Transverse colon (tissue), 4 donors: ENCODE measurements around the gene FNIP2. TPM values are rescaled to one million over a fixed set of nuclear protein-coding genes. Genes with fewer than 3 reads are reported as not detected.

Experiments used
- DNase-seq: peaks from one replicate; pipeline ENCODE4 v3.0.0-alpha.2; 2019
- H3K27ac ChIP-seq, 4 donors: fragments of 200-600 bp; sonication (generic); 2 replicates each; pipeline ENCODE4 v1.5.1; 2016 to 2018; ENCODE audit warnings: inconsistent platforms in 4 of 4
- H3K27me3 ChIP-seq: fragments of 200-600 bp; sonication (generic); 2 replicates; pipeline ENCODE4 v1.5.1; 2017; ENCODE audit warnings: inconsistent platforms
- H3K36me3 ChIP-seq, 4 donors: fragments of 200-600 bp; sonication (generic); 2 replicates each; pipeline ENCODE4 v1.5.1; 2017 to 2019; ENCODE audit warnings: inconsistent platforms in 4 of 4
- H3K4me1 ChIP-seq, 4 donors: fragments of 200-600 bp; sonication (generic); 2 replicates each; pipeline ENCODE4 v1.5.1; 2017 to 2020; ENCODE audit warnings: inconsistent platforms in 4 of 4
- H3K4me3 ChIP-seq, 4 donors: fragments of 200-600 bp; sonication (generic); 1 replicate in 1 of 4; 2 replicates in 3 of 4; pipeline versions ENCODE4 v1.5.1 to v1.6.1; 2017 to 2019; ENCODE audit warnings: inconsistent platforms in 4 of 4
- H3K9me3 ChIP-seq, 2 donors: fragments of 200-600 bp; sonication (generic); 2 replicates each; pipeline ENCODE4 v1.5.1; 2017 to 2019; ENCODE audit warnings: inconsistent platforms in 2 of 2
- CTCF ChIP-seq, 5 experiments: fragments of 200-600 bp in 3 of 5; fragments of 450-650 bp in 2 of 5; sonication (generic) in 3 of 5; IDR thresholded peaks; 1 replicate in 2 of 5; 2 replicates in 3 of 5; pipeline ENCODE4 v1.5.1; 2016 to 2017; ENCODE audit warnings: antibody characterized with exemption in 5 of 5, inconsistent platforms in 3 of 5, mild to moderate bottlenecking in 2 of 5, moderate library complexity in 1 of 5
- EP300 ChIP-seq: sonication (generic); formaldehyde crosslinking; IDR thresholded peaks from one replicate; pipeline ENCODE4 v1.6.1; 2017; ENCODE audit warnings: antibody characterized with exemption, low read depth
- POLR2A ChIP-seq: fragments of 450-650 bp; IDR thresholded peaks from one replicate; pipeline ENCODE4 v1.6.1; 2016; ENCODE audit warnings: antibody characterized with exemption, mild to moderate bottlenecking, moderate library complexity
- POLR2AphosphoS5 ChIP-seq, 3 donors: sonication (generic); formaldehyde crosslinking; IDR thresholded peaks; one replicate each; pipeline ENCODE4 v1.6.1; 2016; ENCODE audit warnings: antibody characterized with exemption in 3 of 3
- WGBS, 2 donors: methylation state at CpG; one replicate each; pipeline ENCODE4 v1.1.5; 2018; ENCODE audit warnings: low coverage in 1 of 2; 5-methylcytosine and 5-hydroxymethylcytosine counted together
- in situ Hi-C, 4 donors: fragments of 200-750 bp; cut with MboI; loops; one replicate each; pipeline versions ENCODE4 v1.15.0 to v1.15.1; 2017; ENCODE audit warnings: low sequenced_read_pairs in 3 of 4, low pct_ligation_motif_present in 1 of 4, low pct_unique_long_range_greater_than_20kb in 1 of 4
- intact Hi-C: fragments of 100-400 bp; cut with DNase I; formaldehyde crosslinking; loops from one replicate; pipeline ENCODE4 v1.15.1; 2023; ENCODE audit warnings: low total_unique reads
- total RNA-seq, 4 donors: library from RNA; depleted of rRNA; stranded (reverse); fragments of >200 nt; gene quantifications; one replicate each; pipeline ENCODE4 v1.1.0, GENCODE V29; 2016

Gene FNIP2
- total RNA-seq, 4 donors from 2014 or later: 47.2 to 105 (median 64.0) TPM

GRCh38 chr4:158799013-158799770 is 30.4 kb downstream of the FNIP2 start:
- Histone ChIP-seq H3K27ac (peak overlapping the region; percentile 25 to 49 (median 34)), H3K4me3 (no peak overlapping the region), H3K4me1 (peaks cover 19 to 33% (median 23%) of the 10 kb centered on the region in 4 donors), H3K27me3 (no peaks in the 10 kb centered on the region), H3K36me3 (no peaks in the 10 kb centered on the region), H3K9me3 (no peaks in the 10 kb centered on the region)
- no peak for DNase-seq
- in situ Hi-C loops (no loop called here), intact Hi-C loops (no loop called here)
- TF ChIP-seq POLR2AphosphoS5 (IDR thresholded peaks at IDR 0.05) (no peak), POLR2A (no peak), CTCF (IDR thresholded peaks at IDR 0.05) (no peak), EP300 (no peak)

GRCh38 chr4:158799856-158800255 is 31.0 kb downstream of the FNIP2 start:
- in situ Hi-C loops: no loop called here
- no peak overlapping the region for H3K4me3 ChIP-seq
- intact Hi-C loops: no loop called here
- no peaks in the 10 kb centered on the region for H3K36me3 ChIP-seq
- no peak for DNase-seq
- H3K4me1 ChIP-seq: peaks cover 19 to 33% (median 23%) of the 10 kb centered on the region in 4 donors
- WGBS, 2 donors: 48 to 53% methylated on average over 6 to 7 of the region's 7 CpGs
- TF ChIP-seq CTCF (IDR thresholded peaks at IDR 0.05) (no peak), POLR2AphosphoS5 (IDR thresholded peaks at IDR 0.05) (no peak), POLR2A (no peak), EP300 (no peak)
- no peaks in the 10 kb centered on the region for H3K9me3 ChIP-seq
- no peaks in the 10 kb centered on the region for H3K27me3 ChIP-seq
- peak overlapping the region; percentile 25 to 49 (median 34) for H3K27ac ChIP-seq

- H3K9me3 ChIP-seq: no peaks in the 10 kb centered on the region
- peaks cover 19 to 44% (median 27%) of the 10 kb centered on the region in 4 donors for H3K4me1 ChIP-seq
- intact Hi-C loops (no loop called here), in situ Hi-C loops (no loop called here)
- DNase-seq: peak; percentile 36
- WGBS, 2 donors: 59 to 72% methylated on average over 2 to 4 of the region's 4 CpGs
- no peaks in the 10 kb centered on the region for H3K36me3 ChIP-seq
- H3K4me3 ChIP-seq: no peak overlapping the region
- TF ChIP-seq CTCF (IDR thresholded peaks at IDR 0.05) (no peak), POLR2A (no peak), POLR2AphosphoS5 (IDR thresholded peaks at IDR 0.05) (no peak), EP300 (no peak)
- no peaks in the 10 kb centered on the region for H3K27me3 ChIP-seq
- H3K27ac ChIP-seq: peak overlapping the region in 2 of 4 donors; percentile 17 to 49
Measured at GRCh38 chr4:158801066-158801465, 32.2 kb downstream of the FNIP2 start.

- DNase-seq: no peak
- H3K36me3 ChIP-seq: no peaks in the 10 kb centered on the region
- H3K27ac ChIP-seq: peak overlapping the region in 1 of 4 donors; percentile 49
- intact Hi-C loops: no loop called here
- H3K4me3 ChIP-seq: no peak overlapping the region
- in situ Hi-C loops: no loop called here
- H3K9me3 ChIP-seq: no peaks in the 10 kb centered on the region
- H3K27me3 ChIP-seq: no peaks in the 10 kb centered on the region
- 93% methylated on average over 3 of the region's 3 CpGs; no CpG with 5 or more reads in 1 of the 2 donors for WGBS, 2 donors
- no peak for TF ChIP-seq POLR2AphosphoS5 (IDR thresholded peaks at IDR 0.05)
- TF ChIP-seq POLR2A: no peak
- no peak for TF ChIP-seq EP300
- no peak for TF ChIP-seq CTCF (IDR thresholded peaks at IDR 0.05)
- peaks cover 19 to 50% (median 28%) of the 10 kb centered on the region in 4 donors for H3K4me1 ChIP-seq
Measured at GRCh38 chr4:158801677-158802076, 32.9 kb downstream of the FNIP2 start.
